A549 (cell line): ENCODE measurements around the gene STX16. TPM values are rescaled to one million over a fixed set of nuclear protein-coding genes. Genes with fewer than 3 reads are reported as not detected.
"Not testable (repeated sequence)": the region's sequence is repeated elsewhere in the genome, so short reads cannot be mapped to it uniquely, and the experiment has no call there.

Experiments used
- ATAC-seq, 2 experiments: fragments of 200-7000 bp in 1 of 2; fragments of >200 bp in 1 of 2; cut with Nextera tagmentation in 1 of 2; cut with Tn5 transposase in 1 of 2; 3 replicates each; pipeline versions ENCODE4 v1.8.0 to v1.9.1; 2018 to 2020; ENCODE audit warnings: mild to moderate bottlenecking in 1 of 2, moderate library complexity in 1 of 2
- CTCF ChIA-PET: fragments of 300-600 bp; sonication (Branson Sonifier 250); formaldehyde crosslinking; extraction: SDS; loops from one replicate; lab custom pipeline; 2021; ENCODE audit warnings: antibody characterized with exemption, inconsistent platforms; lab: Yijun Ruan, JAX
- POLR2A ChIA-PET: fragments of 350-600 bp; formaldehyde crosslinking; extraction: SDS; loops from one replicate; lab custom pipeline; 2021; ENCODE audit warnings: antibody characterized with exemption, inconsistent platforms; lab: Yijun Ruan, JAX
- DNase-seq, 2 experiments: peaks; one replicate each; pipeline versions ENCODE4 v3.0.0 to v3.0.0-alpha.2; 2011 to 2016; ENCODE audit warnings: low read depth in 1 of 2, low spot score in 1 of 2
- FAIRE-seq: peaks from 2 replicates; lab custom pipeline; 2011; peaks lifted over from hg19 to GRCh38; lab: Jason Lieb, UNC
- H3K27ac ChIP-seq, 2 experiments: fragments of >200 bp; sonication (Bioruptor Twin); formaldehyde crosslinking; 3 replicates each; pipeline ENCODE4 v1.5.1; 2016 to 2017
- H3K4me1 ChIP-seq: fragments of >200 bp; sonication (Bioruptor Twin); formaldehyde crosslinking; 3 replicates; pipeline ENCODE4 v1.6.1; 2016
- H3K4me2 ChIP-seq: fragments of >200 bp; sonication (Bioruptor Twin); formaldehyde crosslinking; 3 replicates; pipeline ENCODE4 v1.6.1; 2016
- H3K4me3 ChIP-seq: fragments of >200 bp; sonication (Bioruptor Twin); formaldehyde crosslinking; 3 replicates; pipeline ENCODE4 v1.5.1; 2016
- H3K9me3 ChIP-seq: fragments of >200 bp; sonication (Bioruptor Twin); formaldehyde crosslinking; 3 replicates; pipeline ENCODE4 v1.6.1; 2016
- CBX2 ChIP-seq: fragments of 200-600 bp; sonication (generic); IDR thresholded peaks from 2 replicates; pipeline ENCODE4 v1.6.1; 2016; ENCODE audit warnings: low read depth, mild to moderate bottlenecking, borderline replicate concordance
- CEBPB ChIP-seq, 2 experiments: fragments of >200 bp in 1 of 2; sonication (Bioruptor Twin) in 1 of 2; formaldehyde crosslinking in 1 of 2; IDR thresholded peaks; 2 replicates each; pipeline ENCODE4 v1.6.1; 2012 to 2016
- CHD4 ChIP-seq: fragments of 200-600 bp; sonication (generic); IDR thresholded peaks from 2 replicates; pipeline ENCODE4 v1.6.1; 2016; ENCODE audit warnings: antibody characterized with exemption, mild to moderate bottlenecking, borderline replicate concordance
- EHF ChIP-seq: fragments of 250-450 bp; sonication (Bioruptor Pico); IDR thresholded peaks from 2 replicates; pipeline ENCODE4 v1.5.0; 2020; ENCODE audit warnings: mild to moderate bottlenecking
- HOXB5 ChIP-seq: fragments of 250-450 bp; sonication (Bioruptor Pico); IDR thresholded peaks from 2 replicates; pipeline ENCODE4 v1.5.0; 2020; ENCODE audit warnings: mild to moderate bottlenecking, moderate library complexity
- JUN ChIP-seq, 2 experiments: fragments of >200 bp; sonication (Bioruptor Twin); formaldehyde crosslinking; IDR thresholded peaks; 2 replicates in 1 of 2; 3 replicates in 1 of 2; pipeline ENCODE4 v1.6.1; 2016 to 2017
- JUNB ChIP-seq: fragments of >200 bp; sonication (Bioruptor Twin); formaldehyde crosslinking; IDR thresholded peaks from 2 replicates; pipeline ENCODE4 v1.6.1; 2016
- KDM1A ChIP-seq: fragments of 200-600 bp; sonication (generic); IDR thresholded peaks from 2 replicates; pipeline ENCODE4 v1.6.1; 2016; ENCODE audit warnings: low read depth, mild to moderate bottlenecking
- KDM5A ChIP-seq: fragments of 200-600 bp; sonication (generic); IDR thresholded peaks from 2 replicates; pipeline ENCODE4 v1.6.1; 2016; ENCODE audit warnings: antibody characterized with exemption, mild to moderate bottlenecking
- MAZ ChIP-seq: fragments of 150-350 bp; IDR thresholded peaks from 2 replicates; pipeline ENCODE4 v1.6.1; 2014; ENCODE audit warnings: antibody characterized with exemption, low read depth, low read length, borderline replicate concordance
- NFE2L2 ChIP-seq: fragments of 150-350 bp; conservative IDR thresholded peaks from 2 replicates; pipeline ENCODE4 v1.6.1; 2014; ENCODE audit warnings: low read length
- NPAS2 ChIP-seq: fragments of 250-450 bp; sonication (Bioruptor Pico); IDR thresholded peaks from 2 replicates; pipeline ENCODE4 v1.8.0; 2022; ENCODE audit warnings: mild to moderate bottlenecking, moderate library complexity, borderline replicate concordance
- PHF8 ChIP-seq: fragments of 200-600 bp; sonication (generic); IDR thresholded peaks from 2 replicates; pipeline ENCODE4 v1.6.1; 2016; ENCODE audit warnings: low read depth, mild to moderate bottlenecking, antibody characterized with exemption, moderate library complexity, borderline replicate concordance
- RAD21 ChIP-seq, 2 experiments: fragments of >200 bp in 1 of 2; sonication (Bioruptor Twin) in 1 of 2; formaldehyde crosslinking in 1 of 2; IDR thresholded peaks in 1 of 2; conservative IDR thresholded peaks in 1 of 2; 2 replicates in 1 of 2; 3 replicates in 1 of 2; pipeline ENCODE4 v1.6.1; 2012 to 2018; ENCODE audit warnings: inconsistent platforms in 1 of 2
- RARB ChIP-seq: fragments of 250-450 bp; sonication (Bioruptor Pico); IDR thresholded peaks from 2 replicates; pipeline ENCODE4 v1.8.0; 2021; ENCODE audit warnings: mild to moderate bottlenecking, moderate library complexity
- RFX5 ChIP-seq: fragments of 450-650 bp; IDR thresholded peaks from 2 replicates; pipeline ENCODE4 v1.7.1; 2014; ENCODE audit warnings: antibody characterized with exemption, mild to moderate bottlenecking, moderate library complexity
- SMC3 ChIP-seq: fragments of >200 bp; sonication (Bioruptor Twin); formaldehyde crosslinking; IDR thresholded peaks from 3 replicates; pipeline ENCODE4 v1.6.1; 2018; ENCODE audit warnings: inconsistent platforms
- SREBF2 ChIP-seq: fragments of 450-650 bp; IDR thresholded peaks from 2 replicates; pipeline ENCODE4 v1.6.1; 2014; ENCODE audit warnings: mild to moderate bottlenecking, moderate library complexity
- TFCP2L1 ChIP-seq: fragments of 250-450 bp; sonication (Bioruptor Pico); IDR thresholded peaks from 2 replicates; pipeline ENCODE4 v1.5.0; 2021; ENCODE audit warnings: mild to moderate bottlenecking
- ZNF302 ChIP-seq: fragments of 250-450 bp; sonication (Bioruptor Pico); IDR thresholded peaks from 2 replicates; pipeline ENCODE4 v1.9.0; 2021; ENCODE audit warnings: inconsistent platforms, mild to moderate bottlenecking, moderate library complexity
- WGBS: methylation state at CpG from one replicate; pipeline ENCODE4 v1.1.6; 2017; ENCODE audit errors: missing lambda C conversion rate; 5-methylcytosine and 5-hydroxymethylcytosine counted together
- polyA plus RNA-seq, 4 experiments: library from polyadenylated mRNA; depleted of rRNA in 3 of 4; stranded (reverse); fragments of >200 nt; fragmentation: RNase III in 1 of 4; extraction: RNeasy Plus Mini Kit Qiagen cat#74134 plus additional on column Dnase treatment in 1 of 4; gene quantifications; 2 replicates in 3 of 4; 3 replicates in 1 of 4; pipeline ENCODE4 v1.2.3, GENCODE V29; 2011 to 2017
- TF ChIP-seq, protein P1 (sequence below): fragments of >200 bp; sonication (Bioruptor Twin); formaldehyde crosslinking; IDR thresholded peaks from 2 replicates; pipeline ENCODE4 v1.6.1; 2016
- TF ChIP-seq, protein P2 (sequence below): fragments of 250-450 bp; sonication (Bioruptor Pico); IDR thresholded peaks from 2 replicates; pipeline ENCODE4 v1.5.0; 2020; ENCODE audit warnings: low read depth, mild to moderate bottlenecking, moderate library complexity

The STX16 gene
- polyA plus RNA-seq, 2 of the 4 experiments (the other 2 are of a cell fraction), result 68.5 to 71.6 TPM

DNA sequence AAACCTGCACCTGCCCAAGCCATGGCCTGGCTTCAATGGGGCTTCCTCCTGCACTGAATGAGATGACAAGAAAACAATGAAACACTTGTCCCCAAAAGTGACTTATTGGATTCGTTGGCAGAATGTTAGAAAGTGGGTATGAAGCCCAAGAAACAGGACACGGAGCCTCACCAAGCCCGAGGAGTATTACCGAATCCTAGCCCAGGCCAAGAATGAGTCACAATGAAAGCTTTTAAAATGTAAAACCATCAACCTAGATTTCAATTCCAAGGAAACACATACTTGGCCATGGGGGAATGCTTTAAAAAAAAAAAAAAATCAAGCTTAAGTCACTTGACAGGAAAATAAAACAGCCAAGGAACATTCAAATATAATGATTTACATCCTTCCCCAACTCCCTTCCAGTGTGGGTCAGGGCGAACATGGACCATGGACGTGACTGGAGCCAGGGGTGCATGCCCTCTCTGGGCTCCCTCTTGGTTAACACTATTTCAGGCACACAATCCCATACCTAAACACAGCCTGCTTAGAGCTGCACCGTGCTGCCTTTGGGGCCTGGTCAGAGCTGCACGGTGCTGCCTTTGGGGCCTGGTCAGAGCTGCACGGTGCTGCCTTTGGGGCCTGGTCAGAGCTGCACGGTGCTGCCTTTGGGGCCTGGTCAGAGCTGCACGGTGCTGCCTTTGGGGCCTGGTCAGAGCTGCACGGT, 3.1 kb upstream of the STX16 start (continued):
- TF ChIP-seq KDM5A, result no peak
- TF ChIP-seq ZNF302 (CRISPR knock-in tag), result no peak
- TF ChIP-seq, protein P1, sequence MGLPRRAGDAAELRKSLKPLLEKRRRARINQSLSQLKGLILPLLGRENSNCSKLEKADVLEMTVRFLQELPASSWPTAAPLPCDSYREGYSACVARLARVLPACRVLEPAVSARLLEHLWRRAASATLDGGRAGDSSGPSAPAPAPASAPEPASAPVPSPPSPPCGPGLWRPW, result no peak
- TF ChIP-seq RAD21 (conservative IDR thresholded peaks at IDR 0.05 in 1 of 2, IDR thresholded peaks at IDR 0.05 in 1 of 2), result no peak
- no peak for TF ChIP-seq JUNB
- no peak for TF ChIP-seq MAZ
- no peak for TF ChIP-seq SREBF2

DNA sequence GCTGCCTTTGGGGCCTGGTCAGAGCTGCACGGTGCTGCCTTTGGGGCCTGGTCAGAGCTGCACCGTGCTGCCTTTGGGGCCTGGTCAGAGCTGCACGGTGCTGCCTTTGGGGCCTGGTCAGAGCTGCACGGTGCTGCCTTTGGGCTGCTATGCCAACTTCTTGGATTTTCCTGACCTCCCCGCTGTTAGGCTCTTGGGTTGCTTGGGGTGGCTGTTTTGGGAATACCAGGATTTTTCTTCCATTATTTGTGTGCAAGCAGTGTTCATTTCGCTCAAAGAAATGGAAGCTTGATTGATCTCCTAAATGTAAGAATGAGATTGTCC, 2.6 kb upstream of the STX16 start:
- CTCF ChIA-PET, result interaction anchor here (0.7 to 3.0 kb wide), 4 partner anchors 11 to 201 kb away, joined by 3 to 10 read pairs (median 5); no protein-coding TSS in a partner anchor
- H3K27ac ChIP-seq, POLR2A ChIA-PET, ATAC-seq, H3K4me2 ChIP-seq, DNase-seq, H3K9me3 ChIP-seq, H3K4me3 ChIP-seq, FAIRE-seq: not testable (repeated sequence)
- 87% methylated on average over 2 of the region's 6 CpGs for WGBS
- peaks cover 14% of the 10 kb centered on the region for H3K4me1 ChIP-seq

DNA sequence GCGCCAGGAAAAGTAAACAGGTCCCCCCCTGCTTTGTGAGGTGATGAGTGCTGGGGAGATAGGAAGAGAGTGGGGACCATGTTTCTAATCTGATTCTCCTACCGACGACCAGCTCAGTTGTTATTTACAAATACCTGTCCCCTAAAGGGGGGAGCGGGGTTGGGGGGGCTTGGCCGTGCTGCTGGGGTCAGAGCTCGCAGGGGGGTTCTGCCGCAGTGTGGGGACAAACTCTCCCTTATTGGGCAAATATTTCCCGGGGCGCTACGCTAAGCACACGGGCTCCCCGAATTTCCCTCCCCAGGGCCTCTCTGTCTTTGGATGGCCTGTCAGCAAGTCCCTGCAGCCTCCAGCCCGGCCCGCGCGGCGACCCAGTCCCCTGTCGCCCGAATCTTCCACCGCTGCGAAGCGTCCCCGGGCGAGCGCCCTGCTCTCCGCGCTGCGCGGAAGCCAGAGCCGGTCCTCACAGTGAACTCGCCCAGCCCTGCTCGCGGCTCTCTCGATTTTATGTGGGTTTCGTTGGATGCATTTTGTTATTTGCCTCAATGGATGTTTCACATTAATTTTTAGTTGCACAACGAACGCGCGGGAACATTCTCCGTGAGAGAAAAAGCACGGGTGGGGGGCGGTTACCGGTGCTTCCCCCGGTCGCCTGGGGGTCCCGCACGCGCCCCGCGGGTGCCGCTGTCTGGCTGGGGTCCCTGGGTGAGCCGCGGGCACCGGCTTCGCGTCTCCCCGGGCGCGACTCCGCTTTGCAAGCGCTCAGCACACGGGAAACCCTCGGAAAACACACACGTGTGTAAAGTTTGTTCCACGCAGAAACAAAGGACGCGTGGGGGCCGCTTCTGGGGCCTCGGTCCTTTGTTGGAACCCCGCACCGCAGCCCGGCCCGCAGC, 1.5 kb upstream of the STX16 start:
- ChIA-PET POLR2A (no interaction called here), CTCF (interaction anchor here (0.7 to 3.5 kb wide), 11 partner anchors 7 to 413 kb away, joined by 3 to 36 read pairs (median 7); no protein-coding TSS in a partner anchor)
- WGBS, result 95% methylated on average over 73 of the region's 73 CpGs
- Histone ChIP-seq H3K4me1 (peaks cover 23% of the 10 kb centered on the region), H3K27ac (peak overlapping the region; percentile 90 to 95; a peak in 5 of 6 replicates), H3K9me3 (no peaks in the 10 kb centered on the region), H3K4me3 (no peak overlapping the region; the same call in 2 of the 3 replicates), H3K4me2 (peak overlapping the region; percentile 96; the same call in 1 of the 3 replicates)
- TF ChIP-seq EHF (CRISPR knock-in tag), result no peak
- TF ChIP-seq KDM1A, result no peak
- TF ChIP-seq PHF8, result no peak
- TF ChIP-seq TFCP2L1 (CRISPR knock-in tag), result no peak
- no peak for TF ChIP-seq JUN (IDR thresholded peaks at IDR 0.05)
- TF ChIP-seq HOXB5 (CRISPR knock-in tag), result no peak
- no peak for TF ChIP-seq CBX2
- no peak for TF ChIP-seq NFE2L2
- no peak for TF ChIP-seq RFX5
- no peak for TF ChIP-seq RARB
- no peak for TF ChIP-seq CEBPB (IDR thresholded peaks at IDR 0.05)
- TF ChIP-seq SMC3, result no peak
- TF ChIP-seq, protein P2, sequence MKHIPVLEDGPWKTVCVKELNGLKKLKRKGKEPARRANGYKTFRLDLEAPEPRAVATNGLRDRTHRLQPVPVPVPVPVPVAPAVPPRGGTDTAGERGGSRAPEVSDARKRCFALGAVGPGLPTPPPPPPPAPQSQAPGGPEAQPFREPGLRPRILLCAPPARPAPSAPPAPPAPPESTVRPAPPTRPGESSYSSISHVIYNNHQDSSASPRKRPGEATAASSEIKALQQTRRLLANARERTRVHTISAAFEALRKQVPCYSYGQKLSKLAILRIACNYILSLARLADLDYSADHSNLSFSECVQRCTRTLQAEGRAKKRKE (CRISPR knock-in tag), result no peak
- no peak for TF ChIP-seq CHD4
- no peak for TF ChIP-seq NPAS2
- ATAC-seq (no peak), FAIRE-seq (no peak), DNase-seq (no peak)
